RKO (cell line): ENCODE data around the gene CXCR5.

Experiments used
- DNase-seq: peaks from one replicate; pipeline ENCODE4 v3.0.0-alpha.2; 2016; ENCODE audit warnings: low spot score

Gene CXCR5

GRCh38 chr11:118912742-118913410, 29.2 kb downstream of the CXCR5 start:
- no peak for DNase-seq

GRCh38 chr11:118913411-118914125, 29.9 kb downstream of the CXCR5 start:
- DNase-seq: no peak

GRCh38 chr11:118914178-118914918, 30.7 kb downstream of the CXCR5 start:
- DNase-seq: no peak

- DNase-seq: no peak
Observed at GRCh38 chr11:118914987-118915386, 31.3 kb downstream of the CXCR5 start.

- DNase-seq: no peak
Observed at GRCh38 chr11:118915396-118915795, 31.7 kb downstream of the CXCR5 start.

GRCh38 chr11:118915941-118916841, 32.5 kb downstream of the CXCR5 start:
- DNase-seq: no peak

GRCh38 chr11:118916842-118917388, 33.2 kb downstream of the CXCR5 start:
- DNase-seq: no peak

GRCh38 chr11:118917481-118918127, 33.9 kb downstream of the CXCR5 start:
- no peak for DNase-seq

- DNase-seq: no peak
Observed at GRCh38 chr11:118918128-118918685, 34.5 kb downstream of the CXCR5 start.

- no peak for DNase-seq
Observed at GRCh38 chr11:118918686-118919280, 35.1 kb downstream of the CXCR5 start.

GRCh38 chr11:118921121-118921928, 37.6 kb downstream of the CXCR5 start:
- DNase-seq: no peak

GRCh38 chr11:118921929-118922744, 38.4 kb downstream of the CXCR5 start:
- no peak for DNase-seq

- no peak for DNase-seq
Observed at GRCh38 chr11:118922745-118923627, 39.3 kb downstream of the CXCR5 start.

GRCh38 chr11:118923721-118924587, 40.3 kb downstream of the CXCR5 start:
- no peak for DNase-seq

- DNase-seq: peak; percentile 63
Observed at GRCh38 chr11:118924591-118925585, 41.2 kb downstream of the CXCR5 start.
